K562 (cell line): ENCODE results near the gene BRCA1. TPM values are rescaled to one million over a fixed set of nuclear protein-coding genes. Genes with fewer than 3 reads are reported as not detected.

Experiments used
- CBX3 ChIP-seq, 2 experiments: IDR thresholded peaks; 1 replicate in 1 of 2; 2 replicates in 1 of 2; pipeline ENCODE4 v1.6.1; 2012; ENCODE audit warnings: inconsistent platforms in 2 of 2, low read length in 2 of 2, borderline replicate concordance in 1 of 2, control low read depth in 1 of 2
- DNMT1 ChIP-seq: fragments of 450-650 bp; IDR thresholded peaks from 2 replicates; pipeline ENCODE4 v1.6.1; 2016; ENCODE audit warnings: antibody characterized with exemption, mild to moderate bottlenecking
- GATAD2A ChIP-seq: fragments of 450-650 bp; IDR thresholded peaks from 2 replicates; pipeline ENCODE4 v1.6.1; 2017
- HMGN3 ChIP-seq: IDR thresholded peaks from 2 replicates; pipeline ENCODE4 v1.6.1; 2011; ENCODE audit warnings: borderline replicate concordance, low read depth, mild to moderate bottlenecking, mixed read lengths, low read length; ENCODE audit not compliant: insufficient read length; ENCODE audit errors: extremely low read depth
- IRF1 ChIP-seq: sonication (generic); formaldehyde crosslinking; IDR thresholded peaks from 2 replicates; pipeline ENCODE4 v1.8.0; 2022; ENCODE audit warnings: missing genetic modification reagents, mild to moderate bottlenecking, borderline replicate concordance
- JUNB ChIP-seq: fragments of 450-650 bp; formaldehyde crosslinking; conservative IDR thresholded peaks from 2 replicates; pipeline ENCODE4 v1.4.0; 2020; ENCODE audit warnings: mild to moderate bottlenecking
- NEUROD1 ChIP-seq: fragments of 150-350 bp; IDR thresholded peaks from 2 replicates; pipeline ENCODE4 v1.6.1; 2014; ENCODE audit warnings: borderline replicate concordance, low read length, low read depth; ENCODE audit not compliant: partially characterized antibody
- NFE2 ChIP-seq: IDR thresholded peaks from 2 replicates; pipeline ENCODE4 v1.6.1; 2014; ENCODE audit warnings: antibody characterized with exemption, low read depth
- OTX1 ChIP-seq: fragments of 450-650 bp; formaldehyde crosslinking; IDR thresholded peaks from 2 replicates; pipeline ENCODE4 v1.4.0; 2022; ENCODE audit warnings: mild to moderate bottlenecking
- PKNOX1 ChIP-seq: fragments of 450-650 bp; IDR thresholded peaks from 2 replicates; pipeline ENCODE4 v1.6.1; 2016
- POLR3A ChIP-seq: IDR thresholded peaks from 2 replicates; pipeline ENCODE4 v1.6.1; 2011; ENCODE audit warnings: borderline replicate concordance, mild to moderate bottlenecking, moderate library complexity; ENCODE audit not compliant: insufficient read length, insufficient read depth; ENCODE audit errors: extremely low read depth
- POLR3G ChIP-seq: IDR thresholded peaks from 2 replicates; pipeline ENCODE4 v1.6.1; 2011; ENCODE audit not compliant: insufficient read length, insufficient replicate concordance; ENCODE audit errors: extremely low read depth
- PYGO2 ChIP-seq: fragments of 450-650 bp; IDR thresholded peaks from 2 replicates; pipeline ENCODE4 v1.6.1; 2016; ENCODE audit warnings: mild to moderate bottlenecking, missing genetic modification characterization, moderate library complexity, missing compliant biosample characterization
- SLC30A9 ChIP-seq: fragments of 250-450 bp; sonication (Bioruptor Pico); IDR thresholded peaks from 2 replicates; pipeline ENCODE4 v1.8.0; 2022; ENCODE audit warnings: mild to moderate bottlenecking, moderate library complexity
- SRSF1 ChIP-seq: fragments of 200-400 bp; formaldehyde crosslinking; IDR thresholded peaks from 2 replicates; pipeline ENCODE4 v1.6.1; 2017; ENCODE audit warnings: mild to moderate bottlenecking, low read depth, low read length, moderate library complexity
- TEAD4 ChIP-seq, 2 experiments: sonication (generic) in 1 of 2; formaldehyde crosslinking in 1 of 2; IDR thresholded peaks; 2 replicates each; pipeline versions ENCODE4 v1.6.1 to v1.8.0; 2012 to 2022; ENCODE audit warnings: borderline replicate concordance in 1 of 2, inconsistent platforms in 1 of 2, low read length in 1 of 2, mild to moderate bottlenecking in 1 of 2, missing genetic modification reagents in 1 of 2
- THRA ChIP-seq: fragments of 450-650 bp; IDR thresholded peaks from 2 replicates; pipeline ENCODE4 v1.6.1; 2017; ENCODE audit warnings: mild to moderate bottlenecking, moderate library complexity
- TRIM24 ChIP-seq, 2 experiments: fragments of 450-650 bp; IDR thresholded peaks; 2 replicates each; pipeline ENCODE4 v1.6.1; 2016
- USF1 ChIP-seq: sonication (generic); formaldehyde crosslinking; IDR thresholded peaks from 2 replicates; pipeline ENCODE4 v1.9.0; 2022; ENCODE audit warnings: mild to moderate bottlenecking, missing genetic modification reagents
- ZNF551 ChIP-seq: fragments of 250-450 bp; sonication (Bioruptor Pico); IDR thresholded peaks from 2 replicates; pipeline ENCODE4 v1.5.0; 2021; ENCODE audit warnings: mild to moderate bottlenecking, moderate library complexity
- ZNF655 ChIP-seq: fragments of 250-450 bp; sonication (Bioruptor Pico); IDR thresholded peaks from 2 replicates; pipeline ENCODE4 v1.5.0; 2021
- ZNF717 ChIP-seq: fragments of 250-450 bp; sonication (Bioruptor Pico); IDR thresholded peaks from 2 replicates; pipeline ENCODE4 v1.5.0; 2021
- ZNF780A ChIP-seq: fragments of 250-450 bp; sonication (Bioruptor Pico); IDR thresholded peaks from 2 replicates; pipeline ENCODE4 v1.5.0; 2021; ENCODE audit warnings: mild to moderate bottlenecking
- polyA plus RNA-seq, 8 experiments: library from polyadenylated mRNA; depleted of rRNA in 4 of 8; stranded (reverse) in 5 of 8; unstranded in 3 of 8; fragments of >200 nt; fragmentation: Nextera tagmentation in 2 of 8; fragmentation: Illumina TruSeq in 1 of 8; extraction: Ambion mirVana in 2 of 8; extraction: Trizol in 1 of 8; gene quantifications; 2 replicates each; pipeline versions ENCODE4 v1.2.1 to v1.2.3, GENCODE V29; 2011 to 2014; ENCODE audit warnings: inconsistent platforms in 1 of 8, missing spikeins in 1 of 8
- total RNA-seq, 7 experiments: library from RNA; depleted of rRNA in 6 of 7; stranded (reverse); fragments of >200 nt in 6 of 7; fragmentation: Illumina TruSeq in 2 of 7; extraction: Trizol in 2 of 7; gene quantifications; 2 replicates each; pipeline versions ENCODE4 v1.2.1 to v1.2.3, GENCODE V29; 2011 to 2021; ENCODE audit warnings: low replicate concordance in 1 of 7

The BRCA1 gene
- total and polyA plus RNA-seq, 9 of the 15 experiments (the other 6 are each of a cell fraction or from before 2014, with no cell fraction given): 25.9 to 95.3 (median 62.3) TPM

- TF ChIP-seq ZNF655 (CRISPR knock-in tag) (no peak), SLC30A9 (CRISPR knock-in tag) (no peak), USF1 (CRISPR knock-in tag) (peak; percentile 69), ZNF780A (CRISPR knock-in tag) (no peak), HMGN3 (peak; percentile 55), PKNOX1 (peak; percentile 63), ZNF717 (CRISPR knock-in tag) (no peak), DNMT1 (no peak), TRIM24 (IDR thresholded peaks at IDR 0.05) (peak in 1 of 2 experiments; percentile 81; a peak in 2 of 4 replicates), PYGO2 (tag) (no peak), GATAD2A (no peak), OTX1 (CRISPR knock-in tag) (no peak), SRSF1 (no peak), THRA (no peak), POLR3A (no peak), POLR3G (no peak), NEUROD1 (peak; percentile 86), JUNB (no peak), CBX3 (IDR thresholded peaks at IDR 0.05; ENCODE audit: borderline replicate concordance in 1 of 2, low read length in 2 of 2) (peak in 1 of 2 experiments; percentile 34; a peak in 1 of 3 replicates), IRF1 (CRISPR knock-in tag) (no peak), NFE2 (peak; percentile 37; the same call in 1 of the 2 replicates), ZNF551 (no peak), TEAD4 (IDR thresholded peaks at IDR 0.05; ENCODE audit: low read length) (peak; percentile 77), TEAD4 (CRISPR knock-in tag; IDR thresholded peaks at IDR 0.05; ENCODE audit: borderline replicate concordance) (no peak)
Measured at GRCh38 chr17:42997984-42998938, 126.9 kb downstream of the BRCA1 start, which contains the start of gene RPL27 (continued).
